ENCODE measurements around the gene CUBN. TPM values are rescaled to one million over a fixed set of nuclear protein-coding genes. Genes with fewer than 3 reads are reported as not detected.
"Not testable (repeated sequence)": the region's sequence is repeated elsewhere in the genome, so short reads cannot be mapped to it uniquely, and the experiment has no call there.

CUBN gene
- polyA plus RNA-seq, 3 donors: 200 to 277 (median 202) TPM

DNA sequence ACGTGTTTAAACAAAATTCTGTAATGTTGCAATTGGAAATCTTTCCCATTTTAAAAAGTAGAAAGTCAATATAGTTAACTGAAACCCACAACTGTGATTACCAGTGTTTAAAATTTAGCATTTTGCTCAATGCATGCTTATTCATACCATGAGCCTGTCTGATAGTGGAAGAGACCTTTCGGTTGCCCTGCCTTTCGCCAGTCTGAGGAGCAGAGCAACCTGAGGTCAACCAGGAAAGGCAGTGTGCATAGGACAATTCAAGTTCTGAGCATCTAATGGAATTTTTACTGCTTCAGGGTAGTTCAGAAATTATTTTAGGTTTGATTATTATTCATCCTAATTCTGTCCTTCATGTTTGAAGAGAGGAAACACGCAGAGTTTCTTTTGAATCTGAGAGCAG, 100.8 kb downstream of the CUBN start:
- no peak for DNase-seq (ENCODE audit: extremely low read depth in 1 of 11, low read depth in 9 of 11, low spot score in 4 of 11)

GRCh38 chr10:17026686-17027485, 102.7 kb downstream of the CUBN start:
- DNase-seq (ENCODE audit: extremely low read depth in 1 of 11, low read depth in 9 of 11, low spot score in 4 of 11): no peak

GRCh38 chr10:17025444-17026295, 103.9 kb downstream of the CUBN start:
- no peak for DNase-seq (ENCODE audit: extremely low read depth in 1 of 11, low read depth in 9 of 11, low spot score in 4 of 11)

- DNase-seq (ENCODE audit: extremely low read depth in 1 of 11, low read depth in 9 of 11, low spot score in 4 of 11): no peak
Observed at GRCh38 chr10:17024461-17024860, 105.2 kb downstream of the CUBN start.

DNA sequence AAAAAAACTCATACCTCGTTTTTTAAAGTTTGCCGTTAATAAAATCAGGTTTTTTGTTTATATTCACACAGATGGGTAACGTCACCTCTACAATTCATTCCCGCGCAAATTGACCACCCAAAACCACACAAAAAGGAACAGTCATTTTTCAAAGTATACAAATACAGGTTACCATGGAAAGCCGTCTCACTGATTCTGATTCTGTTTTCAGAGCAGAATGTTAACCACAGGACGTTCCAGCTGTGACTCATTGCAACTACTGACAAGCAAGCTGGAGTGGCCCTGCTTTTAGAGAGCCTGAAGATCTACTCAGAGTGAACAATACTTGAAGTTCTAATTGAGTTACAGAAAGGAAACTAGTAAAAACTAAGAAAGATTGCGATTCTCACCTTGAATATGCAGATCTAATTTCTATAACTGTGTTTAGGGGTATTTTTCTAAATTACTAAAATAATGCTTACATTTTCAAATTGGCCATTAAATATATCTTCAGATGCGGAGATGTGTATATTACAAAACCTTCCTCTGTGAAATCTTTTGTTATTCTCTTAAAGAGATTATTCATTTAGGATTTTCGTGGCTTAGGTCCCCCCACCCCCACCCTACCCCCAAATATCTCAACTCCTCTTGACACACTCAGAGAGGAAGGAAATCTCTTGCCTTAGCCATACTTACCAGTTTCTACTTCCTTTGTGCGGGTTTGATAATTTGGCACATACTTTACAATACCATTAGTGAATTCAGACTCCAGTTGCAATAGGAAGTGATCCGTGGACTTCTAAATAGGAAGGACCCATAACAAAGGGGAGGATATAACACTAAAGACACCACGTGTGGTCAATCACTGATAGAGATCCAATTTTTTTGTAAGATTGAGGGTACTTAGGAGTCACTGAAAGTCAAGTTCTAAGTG, 106.0 kb downstream of the CUBN start:
- peak in 10 of 11 donors; percentile 29 to 68 (median 54) for DNase-seq (ENCODE audit: extremely low read depth in 1 of 11, low read depth in 9 of 11, low spot score in 4 of 11)

- DNase-seq (ENCODE audit: extremely low read depth in 1 of 11, low read depth in 9 of 11, low spot score in 4 of 11): no peak
Observed at GRCh38 chr10:17022896-17023295, 106.7 kb downstream of the CUBN start.

DNA sequence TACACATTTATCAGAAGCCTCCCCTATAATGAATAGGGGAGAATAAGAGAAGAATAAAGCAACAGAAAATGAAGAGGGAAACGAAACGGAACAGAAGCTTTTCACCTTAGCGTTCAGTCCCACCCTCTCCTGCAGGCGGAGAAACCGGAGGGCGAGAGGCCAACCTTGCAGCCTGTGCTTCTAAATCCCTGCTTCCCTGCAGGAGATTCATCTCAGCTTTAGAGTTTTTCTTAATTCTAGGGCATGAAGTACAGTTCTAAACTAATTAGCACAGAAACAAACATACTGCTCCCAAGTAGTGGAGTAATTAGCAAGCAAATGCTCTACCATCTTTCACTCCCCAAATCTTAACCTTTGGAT, 107.2 kb downstream of the CUBN start:
- DNase-seq (ENCODE audit: extremely low read depth in 1 of 11, low read depth in 9 of 11, low spot score in 4 of 11): no peak

- DNase-seq (ENCODE audit: extremely low read depth in 1 of 11, low read depth in 9 of 11, low spot score in 4 of 11): no peak
Observed at GRCh38 chr10:17021656-17022465, 107.8 kb downstream of the CUBN start.

- no peak for DNase-seq (ENCODE audit: extremely low read depth in 1 of 11, low read depth in 9 of 11, low spot score in 4 of 11)
Observed at GRCh38 chr10:17019696-17020095, 109.9 kb downstream of the CUBN start.

- not testable (repeated sequence) for DNase-seq (ENCODE audit: extremely low read depth in 1 of 11, low read depth in 9 of 11, low spot score in 4 of 11)
Observed at GRCh38 chr10:17013131-17013983, 116.3 kb downstream of the CUBN start.

DNA sequence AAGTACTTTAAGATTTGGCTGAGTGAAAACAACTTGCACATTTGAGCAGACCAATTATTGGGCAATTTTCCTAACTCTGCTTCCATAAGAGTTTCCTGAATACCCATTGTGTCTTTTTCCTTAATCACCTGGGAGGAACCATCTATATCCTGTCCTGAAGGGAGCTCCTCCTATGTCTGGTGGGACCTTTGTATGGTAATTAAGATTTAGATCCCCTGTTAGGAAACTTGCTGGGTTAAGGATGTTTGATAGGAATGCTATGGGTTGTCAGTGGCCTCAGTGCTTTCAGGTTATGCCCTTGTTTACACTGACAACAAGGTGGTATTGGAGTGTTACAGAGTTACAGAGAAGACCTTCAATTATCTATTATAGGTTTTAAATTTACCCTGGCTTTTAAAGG, 116.9 kb downstream of the CUBN start:
- not testable (repeated sequence) for DNase-seq (ENCODE audit: extremely low read depth in 1 of 11, low read depth in 9 of 11, low spot score in 4 of 11)

DNA sequence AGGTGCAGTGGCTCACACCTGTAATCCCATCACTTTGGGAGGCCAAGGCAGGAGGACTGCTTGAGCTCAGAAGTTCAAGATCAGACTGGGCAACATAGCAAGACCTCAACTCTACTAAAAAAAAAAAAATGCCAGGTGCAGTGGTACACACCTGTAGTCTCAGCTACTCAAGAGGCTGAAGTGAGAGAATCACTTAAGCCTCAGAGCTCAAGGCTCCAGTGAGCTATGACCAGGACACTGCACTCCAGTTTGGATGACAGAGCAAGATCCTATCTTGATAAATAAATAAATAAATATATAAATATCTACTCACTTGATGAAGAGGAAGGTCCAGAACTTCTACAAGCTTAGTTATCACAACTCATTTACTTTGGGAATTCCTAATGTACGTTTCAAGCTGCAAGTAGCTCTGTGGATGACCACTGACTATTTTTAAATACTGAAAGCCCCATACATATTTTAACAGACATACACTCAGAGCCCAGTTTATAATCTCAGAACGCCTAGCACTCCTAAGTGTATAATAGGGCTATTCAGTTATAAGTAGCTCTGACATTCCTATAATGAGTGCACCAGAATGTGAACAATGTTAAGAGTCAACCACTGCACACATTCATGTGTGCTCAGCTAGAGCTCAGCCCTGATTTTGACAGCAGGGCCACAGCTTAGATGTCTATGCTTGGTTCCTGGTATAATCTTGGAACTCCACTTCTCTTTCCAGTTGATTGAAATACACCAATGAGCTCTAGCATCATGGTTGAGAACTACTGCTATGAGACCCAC, 119.1 kb downstream of the CUBN start:
- DNase-seq (ENCODE audit: extremely low read depth in 1 of 11, low read depth in 9 of 11, low spot score in 4 of 11): no peak

GRCh38 chr10:17009212-17009700, 120.4 kb downstream of the CUBN start:
- no peak for DNase-seq (ENCODE audit: extremely low read depth in 1 of 11, low read depth in 9 of 11, low spot score in 4 of 11)

GRCh38 chr10:17007418-17007770, 122.2 kb downstream of the CUBN start:
- DNase-seq (ENCODE audit: extremely low read depth in 1 of 11, low read depth in 9 of 11, low spot score in 4 of 11): no peak

GRCh38 chr10:17006631-17007417, 122.8 kb downstream of the CUBN start:
- DNase-seq (ENCODE audit: extremely low read depth in 1 of 11, low read depth in 9 of 11, low spot score in 4 of 11): no peak
